ENCODE data around the gene NRL. TPM values are rescaled to one million over a fixed set of nuclear protein-coding genes. Genes with fewer than 3 reads are reported as not detected.

The NRL gene
- total RNA-seq, 4 donors from 2014 or later = 1.1 to 2.9 (median 1.6) TPM; not detected in 1

DNA sequence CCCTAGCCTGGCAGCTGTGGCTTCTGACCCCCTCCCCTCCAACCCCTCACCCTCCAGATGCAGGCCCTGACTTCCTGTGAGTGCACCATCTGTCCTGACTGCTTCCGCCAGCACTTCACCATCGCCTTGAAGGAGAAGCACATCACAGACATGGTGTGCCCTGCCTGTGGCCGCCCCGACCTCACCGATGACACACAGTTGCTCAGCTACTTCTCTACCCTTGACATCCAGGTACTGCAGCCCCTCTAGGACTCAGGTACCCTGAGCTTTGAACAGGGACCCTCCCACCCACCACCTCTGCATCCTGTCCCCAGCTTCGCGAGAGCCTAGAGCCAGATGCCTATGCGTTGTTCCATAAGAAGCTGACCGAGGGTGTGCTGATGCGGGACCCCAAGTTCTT is 40.4 kb upstream of the NRL start:
- intact Hi-C loops (cut with DNase I; ENCODE audit: low total_unique reads) = loop anchor here (10.0 kb wide), 1 partner anchor 50 kb away; no protein-coding TSS in a partner anchor
- TF ChIP-seq POLR2AphosphoS5 (IDR thresholded peaks at IDR 0.05) = no peak
- no peak for TF ChIP-seq EP300 (IDR thresholded peaks at IDR 0.05; ENCODE audit: low read depth)
- TF ChIP-seq POLR2A (IDR thresholded peaks at IDR 0.05) = no peak
- TF ChIP-seq, protein P1, sequence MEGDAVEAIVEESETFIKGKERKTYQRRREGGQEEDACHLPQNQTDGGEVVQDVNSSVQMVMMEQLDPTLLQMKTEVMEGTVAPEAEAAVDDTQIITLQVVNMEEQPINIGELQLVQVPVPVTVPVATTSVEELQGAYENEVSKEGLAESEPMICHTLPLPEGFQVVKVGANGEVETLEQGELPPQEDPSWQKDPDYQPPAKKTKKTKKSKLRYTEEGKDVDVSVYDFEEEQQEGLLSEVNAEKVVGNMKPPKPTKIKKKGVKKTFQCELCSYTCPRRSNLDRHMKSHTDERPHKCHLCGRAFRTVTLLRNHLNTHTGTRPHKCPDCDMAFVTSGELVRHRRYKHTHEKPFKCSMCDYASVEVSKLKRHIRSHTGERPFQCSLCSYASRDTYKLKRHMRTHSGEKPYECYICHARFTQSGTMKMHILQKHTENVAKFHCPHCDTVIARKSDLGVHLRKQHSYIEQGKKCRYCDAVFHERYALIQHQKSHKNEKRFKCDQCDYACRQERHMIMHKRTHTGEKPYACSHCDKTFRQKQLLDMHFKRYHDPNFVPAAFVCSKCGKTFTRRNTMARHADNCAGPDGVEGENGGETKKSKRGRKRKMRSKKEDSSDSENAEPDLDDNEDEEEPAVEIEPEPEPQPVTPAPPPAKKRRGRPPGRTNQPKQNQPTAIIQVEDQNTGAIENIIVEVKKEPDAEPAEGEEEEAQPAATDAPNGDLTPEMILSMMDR (IDR thresholded peaks at IDR 0.05) = no peak
- H3K9me3 ChIP-seq = no peaks in the 10 kb centered on the region
- 98% methylated on average over 10 of the region's 10 CpGs; no CpG with 5 or more reads in 1 of the 2 donors for WGBS, 2 donors (ENCODE audit: low coverage in 1 of 2)
- H3K4me1 ChIP-seq = no peaks in the 10 kb centered on the region
- H3K36me3 ChIP-seq = peaks cover 0 to 63% (median 33%) of the 10 kb centered on the region in 4 donors
- in situ Hi-C loops (cut with MboI; ENCODE audit: low pct_ligation_motif_present in 1 of 4, low pct_unique_long_range_greater_than_20kb in 1 of 4, low sequenced_read_pairs in 3 of 4) = no loop called here
- DNase-seq = no peak
- H3K4me3 ChIP-seq = no peak overlapping the region
- no peaks in the 10 kb centered on the region for H3K27me3 ChIP-seq
- H3K27ac ChIP-seq = no peak overlapping the region

DNA sequence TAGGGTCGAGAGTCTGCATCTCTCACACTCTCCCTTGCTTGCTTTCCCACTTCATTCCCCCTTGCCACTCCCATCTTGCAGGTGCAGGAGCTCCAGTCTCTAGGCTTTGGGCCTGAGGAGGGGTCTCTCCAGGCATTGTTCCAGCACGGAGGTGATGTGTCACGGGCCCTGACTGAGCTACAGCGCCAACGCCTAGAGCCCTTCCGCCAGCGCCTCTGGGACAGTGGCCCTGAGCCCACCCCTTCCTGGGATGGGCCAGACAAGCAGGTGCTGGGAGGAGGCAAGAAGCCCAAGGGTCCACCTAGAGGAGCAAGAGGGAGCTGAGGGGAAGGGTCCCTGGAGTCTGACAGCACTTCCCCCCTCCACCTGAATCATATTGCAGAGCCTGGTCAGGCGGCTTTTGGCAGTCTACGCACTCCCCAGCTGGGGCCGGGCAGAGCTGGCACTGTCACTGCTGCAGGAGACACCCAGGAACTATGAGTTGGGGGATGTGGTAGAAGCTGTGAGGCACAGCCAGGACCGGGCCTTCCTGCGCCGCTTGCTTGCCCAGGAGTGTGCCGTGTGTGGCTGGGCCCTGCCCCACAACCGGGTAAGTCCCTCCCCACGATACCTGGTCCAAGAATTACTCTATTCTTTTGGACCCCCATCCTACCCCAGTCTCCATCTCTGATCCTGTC is 36.8 kb upstream of the NRL start:
- intact Hi-C loops (cut with DNase I; ENCODE audit: low total_unique reads) = loop anchor here (10.0 kb wide), 1 partner anchor 47 kb away; no protein-coding TSS in a partner anchor
- TF ChIP-seq, protein P1 (IDR thresholded peaks at IDR 0.05) = no peak
- TF ChIP-seq POLR2AphosphoS5 (IDR thresholded peaks at IDR 0.05) (no peak), POLR2A (IDR thresholded peaks at IDR 0.05) (no peak)
- DNase-seq = no peak
- Histone ChIP-seq H3K36me3 (peaks cover 0 to 49% (median 23%) of the 10 kb centered on the region in 4 donors), H3K4me3 (no peak overlapping the region), H3K27me3 (no peaks in the 10 kb centered on the region), H3K9me3 (no peaks in the 10 kb centered on the region), H3K4me1 (peaks cover 4 to 13% (median 11%) of the 10 kb centered on the region in 4 donors), H3K27ac (no peak overlapping the region)
- in situ Hi-C loops (cut with MboI; ENCODE audit: low pct_ligation_motif_present in 1 of 4, low pct_unique_long_range_greater_than_20kb in 1 of 4, low sequenced_read_pairs in 3 of 4) = no loop called here
- WGBS, 2 donors (ENCODE audit: low coverage in 1 of 2) = 90 to 92% methylated on average over 2 to 16 of the region's 16 CpGs

DNA sequence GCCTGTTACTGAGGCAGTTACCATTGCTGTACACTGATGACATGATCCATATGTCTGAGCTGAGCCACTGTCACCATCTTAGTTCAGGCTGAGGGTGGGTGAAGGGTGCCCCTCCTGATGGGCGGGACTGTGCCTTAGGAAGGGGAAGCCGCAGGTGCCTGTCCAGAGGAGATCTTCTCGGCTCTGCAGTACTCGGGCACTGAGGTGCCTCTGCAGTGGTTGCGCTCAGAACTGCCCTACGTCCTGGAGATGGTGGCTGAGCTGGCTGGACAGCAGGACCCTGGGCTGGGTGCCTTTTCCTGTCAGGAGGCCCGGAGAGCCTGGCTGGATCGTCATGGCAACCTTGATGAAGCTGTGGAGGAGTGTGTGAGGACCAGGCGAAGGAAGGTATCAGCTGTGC is 36.2 kb upstream of the NRL start:
- in situ Hi-C loops (cut with MboI; ENCODE audit: low pct_ligation_motif_present in 1 of 4, low pct_unique_long_range_greater_than_20kb in 1 of 4, low sequenced_read_pairs in 3 of 4) = no loop called here

DNA sequence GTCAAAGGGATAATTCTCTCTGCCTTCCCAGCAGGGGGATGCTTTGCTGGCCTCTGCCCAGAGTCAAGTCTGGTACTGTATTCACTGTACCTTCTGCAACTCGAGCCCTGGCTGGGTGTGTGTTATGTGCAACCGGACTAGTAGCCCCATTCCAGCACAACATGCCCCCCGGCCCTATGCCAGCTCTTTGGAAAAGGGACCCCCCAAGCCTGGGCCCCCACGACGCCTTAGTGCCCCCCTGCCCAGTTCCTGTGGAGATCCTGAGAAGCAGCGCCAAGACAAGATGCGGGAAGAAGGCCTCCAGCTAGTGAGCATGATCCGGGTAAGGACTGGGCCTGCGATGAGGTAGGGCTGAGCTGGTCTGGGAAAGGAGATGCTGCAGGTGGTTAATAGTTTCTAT is 35.8 kb upstream of the NRL start:
- Histone ChIP-seq H3K9me3 (no peaks in the 10 kb centered on the region), H3K4me3 (no peak overlapping the region), H3K36me3 (peaks cover 0 to 39% (median 18%) of the 10 kb centered on the region in 4 donors), H3K27ac (no peak overlapping the region), H3K4me1 (peaks cover 8 to 19% (median 15%) of the 10 kb centered on the region in 4 donors), H3K27me3 (no peaks in the 10 kb centered on the region)
- DNase-seq = no peak
- no peak for TF ChIP-seq POLR2AphosphoS5 (IDR thresholded peaks at IDR 0.05)
- no peak for TF ChIP-seq EP300 (IDR thresholded peaks at IDR 0.05; ENCODE audit: low read depth)
- TF ChIP-seq, protein P1 (IDR thresholded peaks at IDR 0.05) = no peak
- no peak for TF ChIP-seq POLR2A (IDR thresholded peaks at IDR 0.05)
- 94% methylated on average over 9 of the region's 9 CpGs; no CpG with 5 or more reads in 1 of the 2 donors for WGBS, 2 donors (ENCODE audit: low coverage in 1 of 2)
- in situ Hi-C loops (cut with MboI; ENCODE audit: low pct_ligation_motif_present in 1 of 4, low pct_unique_long_range_greater_than_20kb in 1 of 4, low sequenced_read_pairs in 3 of 4) (no loop called here), intact Hi-C loops (cut with DNase I; ENCODE audit: low total_unique reads) (loop anchor here (10.0 kb wide), 1 partner anchor 46 kb away; no protein-coding TSS in a partner anchor)

More for the DNA sequence above, 36.2 kb upstream of the NRL start:
- DNase-seq = no peak
- Histone ChIP-seq H3K4me3 (no peak overlapping the region), H3K4me1 (peaks cover 4 to 15% (median 11%) of the 10 kb centered on the region in 4 donors), H3K9me3 (no peaks in the 10 kb centered on the region), H3K27ac (no peak overlapping the region), H3K27me3 (no peaks in the 10 kb centered on the region), H3K36me3 (peaks cover 0 to 44% (median 20%) of the 10 kb centered on the region in 4 donors)
- 88 to 89% methylated on average over 3 to 9 of the region's 9 CpGs for whole genome bisulfite sequencing, 2 donors (ENCODE audit: low coverage in 1 of 2)
- no peak for TF ChIP-seq POLR2A (IDR thresholded peaks at IDR 0.05)
- TF ChIP-seq POLR2AphosphoS5 (IDR thresholded peaks at IDR 0.05) = no peak
- TF ChIP-seq, protein P1 (IDR thresholded peaks at IDR 0.05) = no peak
- no peak for TF ChIP-seq EP300 (IDR thresholded peaks at IDR 0.05; ENCODE audit: low read depth)
- intact Hi-C loops (cut with DNase I; ENCODE audit: low total_unique reads) = loop anchor here (10.0 kb wide), 1 partner anchor 46 kb away; no protein-coding TSS in a partner anchor

Measured in transverse colon (tissue), 4 donors.